Endodermal cell (in vitro differentiated cells): ENCODE data around the gene DHRS12. TPM values are rescaled to one million over a fixed set of nuclear protein-coding genes. Genes with fewer than 3 reads are reported as not detected.

ENCODE experiments used
- DNase-seq: peaks from one replicate; pipeline ENCODE4 v3.0.0-alpha.2; 2017
- H3K27ac ChIP-seq: 2 replicates; pipeline ENCODE4 v1.5.1; 2013; ENCODE audit warnings: mild to moderate bottlenecking, low read depth, low read length, moderate library complexity
- H3K27me3 ChIP-seq: 2 replicates; pipeline ENCODE4 v1.6.1; 2013; ENCODE audit warnings: mild to moderate bottlenecking, low read length, moderate library complexity; ENCODE audit not compliant: insufficient read depth, control insufficient read depth, poor library complexity, severe bottlenecking
- H3K36me3 ChIP-seq: 2 replicates; pipeline ENCODE4 v1.7.0; 2013; ENCODE audit warnings: mild to moderate bottlenecking, low read length, moderate library complexity; ENCODE audit not compliant: control insufficient read depth, insufficient read depth
- H3K4me1 ChIP-seq: one replicate; pipeline ENCODE4 v1.7.0; 2013; ENCODE audit warnings: low read length; ENCODE audit not compliant: control insufficient read depth, insufficient read depth
- H3K4me3 ChIP-seq: 2 replicates; pipeline ENCODE4 v1.5.1; 2013; ENCODE audit warnings: mild to moderate bottlenecking, low read length, moderate library complexity
- H3K9ac ChIP-seq: 2 replicates; pipeline ENCODE4 v1.6.1; 2013; ENCODE audit warnings: mild to moderate bottlenecking, low read length, moderate library complexity; ENCODE audit not compliant: poor library complexity, severe bottlenecking; ENCODE audit errors: extremely low read depth
- H3K9me3 ChIP-seq: 2 replicates; pipeline ENCODE4 v1.6.1; 2013; ENCODE audit warnings: mild to moderate bottlenecking, low read length, moderate library complexity; ENCODE audit not compliant: control insufficient read depth
- H3K27ac Mint-ChIP-seq: 2 replicates; pipeline ENCODE4 v1.8.0; 2020; ENCODE audit warnings: mixed read lengths
- H3K27me3 Mint-ChIP-seq: 2 replicates; pipeline ENCODE4 v1.8.0; 2021; ENCODE audit warnings: mild to moderate bottlenecking, mixed read lengths; ENCODE audit not compliant: insufficient read depth
- H3K36me3 Mint-ChIP-seq: 2 replicates; pipeline ENCODE4 v1.8.0; 2020; ENCODE audit warnings: low read depth, mixed read lengths
- H3K4me1 Mint-ChIP-seq: 2 replicates; pipeline ENCODE4 v1.8.0; 2020; ENCODE audit warnings: mixed read lengths
- H3K4me3 Mint-ChIP-seq: 2 replicates; pipeline ENCODE4 v1.8.0; 2020; ENCODE audit warnings: mild to moderate bottlenecking, moderate library complexity, mixed read lengths
- H3K9me3 Mint-ChIP-seq: 2 replicates; pipeline ENCODE4 v1.8.0; 2020; ENCODE audit warnings: mild to moderate bottlenecking, mixed read lengths
- CTCF ChIP-seq: fragments of 200-600 bp; sonication (generic); conservative IDR thresholded peaks from 2 replicates; pipeline ENCODE4 v1.5.0; 2021; ENCODE audit warnings: antibody characterized with exemption, mild to moderate bottlenecking
- WGBS, 2 experiments: methylation state at CpG; one replicate each; pipeline versions ENCODE4 v1.1.5 to v1.1.7; 2013; ENCODE audit warnings: missing lambda C conversion rate in 2 of 2, mixed read lengths in 1 of 2; ENCODE audit not compliant: insufficient coverage in 1 of 2, insufficient read length in 1 of 2; 5-methylcytosine and 5-hydroxymethylcytosine counted together
- total RNA-seq, 2 donors: library from RNA; stranded (reverse); fragmentation: NEBNext Ultra II Directional in 1 of 2; extraction: Animal tissue kit (Norgen Biotek cat#: 25700) in 1 of 2; gene quantifications; 2 replicates in 1 of 2; 3 replicates in 1 of 2; pipeline ENCODE4 v1.2.1, GENCODE V29; 2021

DHRS12 gene
- total RNA-seq, 2 donors from 2014 or later, result 13.8 to 19.8 TPM

- Histone ChIP-seq H3K27me3 (no peaks in the 10 kb centered on the region), H3K4me1 (peaks cover 16% of the 10 kb centered on the region), H3K36me3 (no peaks in the 10 kb centered on the region), H3K9ac (no peak overlapping the region), H3K27ac (peak overlapping the region; percentile 73), H3K4me3 (no peak overlapping the region), H3K9me3 (no peaks in the 10 kb centered on the region)
- peak overlapping the region; percentile 98 for H3K27ac Mint-ChIP-seq
- H3K4me3 Mint-ChIP-seq, result peak overlapping the region; percentile 79
- no peaks in the 10 kb centered on the region for H3K9me3 Mint-ChIP-seq
- no peaks in the 10 kb centered on the region for H3K27me3 Mint-ChIP-seq
- 66 to 75% methylated on average over 5 to 7 of the region's 7 CpGs for WGBS, 2 experiments
- H3K36me3 Mint-ChIP-seq, result peaks cover 3% of the 10 kb centered on the region
- no peak for DNase-seq
- peaks cover 51% of the 10 kb centered on the region for H3K4me1 Mint-ChIP-seq
- TF ChIP-seq CTCF, result no peak
These were observed 2.3 kb downstream of the DHRS12 start for GRCh38 chr13:51801631-51802099.

- Histone ChIP-seq H3K4me1 (peaks cover 24% of the 10 kb centered on the region), H3K9ac (no peak overlapping the region), H3K27ac (no peak overlapping the region), H3K36me3 (no peaks in the 10 kb centered on the region), H3K27me3 (no peaks in the 10 kb centered on the region), H3K9me3 (no peaks in the 10 kb centered on the region), H3K4me3 (no peak overlapping the region)
- peaks cover 5% of the 10 kb centered on the region for H3K36me3 Mint-ChIP-seq
- no peak for DNase-seq
- no peaks in the 10 kb centered on the region for H3K27me3 Mint-ChIP-seq
- no peak overlapping the region for H3K27ac Mint-ChIP-seq
- TF ChIP-seq CTCF, result no peak
- H3K9me3 Mint-ChIP-seq, result no peaks in the 10 kb centered on the region
- H3K4me3 Mint-ChIP-seq, result no peak overlapping the region
- 92 to 94% methylated on average over 4 to 5 of the region's 5 CpGs for WGBS, 2 experiments
- H3K4me1 Mint-ChIP-seq, result peaks cover 62% of the 10 kb centered on the region
These were observed 3.5 kb downstream of the DHRS12 start for GRCh38 chr13:51800486-51800885.

GRCh38 chr13:51799261-51799660 is 4.7 kb downstream of the DHRS12 start:
- H3K4me3 Mint-ChIP-seq, result no peak overlapping the region
- WGBS, 2 experiments, result 89 to 91% methylated on average over 9 to 12 of the region's 12 CpGs
- Histone ChIP-seq H3K4me3 (no peak overlapping the region), H3K36me3 (no peaks in the 10 kb centered on the region), H3K9me3 (no peaks in the 10 kb centered on the region), H3K27me3 (no peaks in the 10 kb centered on the region), H3K9ac (no peak overlapping the region), H3K4me1 (peaks cover 31% of the 10 kb centered on the region), H3K27ac (no peak overlapping the region)
- H3K27me3 Mint-ChIP-seq, result no peaks in the 10 kb centered on the region
- no peak for DNase-seq
- H3K4me1 Mint-ChIP-seq, result peaks cover 60% of the 10 kb centered on the region
- H3K9me3 Mint-ChIP-seq, result no peaks in the 10 kb centered on the region
- TF ChIP-seq CTCF, result no peak
- H3K36me3 Mint-ChIP-seq, result peaks cover 5% of the 10 kb centered on the region
- no peak overlapping the region for H3K27ac Mint-ChIP-seq
